ENCODE results near the gene GPC6.

GPC6 gene

DNA sequence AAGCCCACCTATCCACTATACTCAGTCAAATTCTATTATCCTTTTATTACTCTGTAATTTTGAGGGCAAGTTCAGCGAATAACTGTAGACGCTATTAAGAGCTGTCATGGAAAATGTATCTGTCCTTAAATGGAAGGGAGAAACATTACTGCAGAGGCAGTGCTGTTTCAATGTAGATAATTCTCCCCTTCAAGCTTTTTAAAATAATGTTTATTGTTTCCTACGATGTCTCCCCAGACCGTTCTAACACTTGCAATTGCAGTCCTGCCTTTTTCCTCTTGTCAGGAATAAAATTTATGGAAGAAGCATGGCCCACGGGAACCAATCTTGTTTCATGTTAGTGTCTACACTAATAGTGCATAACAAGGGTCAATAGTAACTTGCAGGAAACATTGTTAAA, 159.5 kb downstream of the GPC6 start:
- no peak overlapping the region for H3K4me3 ChIP-seq (ENCODE audit: control insufficient read depth, low read depth, low read length)
- TF ChIP-seq, protein P1, sequence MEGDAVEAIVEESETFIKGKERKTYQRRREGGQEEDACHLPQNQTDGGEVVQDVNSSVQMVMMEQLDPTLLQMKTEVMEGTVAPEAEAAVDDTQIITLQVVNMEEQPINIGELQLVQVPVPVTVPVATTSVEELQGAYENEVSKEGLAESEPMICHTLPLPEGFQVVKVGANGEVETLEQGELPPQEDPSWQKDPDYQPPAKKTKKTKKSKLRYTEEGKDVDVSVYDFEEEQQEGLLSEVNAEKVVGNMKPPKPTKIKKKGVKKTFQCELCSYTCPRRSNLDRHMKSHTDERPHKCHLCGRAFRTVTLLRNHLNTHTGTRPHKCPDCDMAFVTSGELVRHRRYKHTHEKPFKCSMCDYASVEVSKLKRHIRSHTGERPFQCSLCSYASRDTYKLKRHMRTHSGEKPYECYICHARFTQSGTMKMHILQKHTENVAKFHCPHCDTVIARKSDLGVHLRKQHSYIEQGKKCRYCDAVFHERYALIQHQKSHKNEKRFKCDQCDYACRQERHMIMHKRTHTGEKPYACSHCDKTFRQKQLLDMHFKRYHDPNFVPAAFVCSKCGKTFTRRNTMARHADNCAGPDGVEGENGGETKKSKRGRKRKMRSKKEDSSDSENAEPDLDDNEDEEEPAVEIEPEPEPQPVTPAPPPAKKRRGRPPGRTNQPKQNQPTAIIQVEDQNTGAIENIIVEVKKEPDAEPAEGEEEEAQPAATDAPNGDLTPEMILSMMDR (IDR thresholded peaks at IDR 0.05; ENCODE audit: control insufficient read depth, insufficient read depth, low read depth, low read length, missing control alignments): no peak
- DNase-seq (ENCODE audit: low read depth): no peak

DNA sequence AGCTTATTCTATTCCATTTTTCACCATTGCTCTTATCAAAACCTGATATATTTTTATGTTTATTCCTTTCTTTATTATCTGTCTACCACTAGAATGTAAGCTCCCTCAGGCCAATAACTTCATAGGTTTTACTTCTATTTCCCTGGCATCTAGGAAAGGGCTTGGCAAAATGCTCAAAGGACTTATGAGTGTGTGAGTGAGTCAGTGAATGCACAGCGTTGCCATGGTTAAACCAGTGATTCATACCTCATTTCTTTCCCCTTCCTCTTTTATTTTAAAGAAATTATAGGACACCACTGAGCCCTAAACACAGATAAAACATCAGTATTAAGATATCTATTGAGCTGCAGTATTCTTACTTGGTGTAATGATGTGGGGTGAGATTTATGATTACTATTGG, 162.1 kb downstream of the GPC6 start:
- DNase-seq (ENCODE audit: low read depth): no peak
- TF ChIP-seq, protein P1 (IDR thresholded peaks at IDR 0.05; ENCODE audit: control insufficient read depth, insufficient read depth, low read depth, low read length, missing control alignments): no peak

DNA sequence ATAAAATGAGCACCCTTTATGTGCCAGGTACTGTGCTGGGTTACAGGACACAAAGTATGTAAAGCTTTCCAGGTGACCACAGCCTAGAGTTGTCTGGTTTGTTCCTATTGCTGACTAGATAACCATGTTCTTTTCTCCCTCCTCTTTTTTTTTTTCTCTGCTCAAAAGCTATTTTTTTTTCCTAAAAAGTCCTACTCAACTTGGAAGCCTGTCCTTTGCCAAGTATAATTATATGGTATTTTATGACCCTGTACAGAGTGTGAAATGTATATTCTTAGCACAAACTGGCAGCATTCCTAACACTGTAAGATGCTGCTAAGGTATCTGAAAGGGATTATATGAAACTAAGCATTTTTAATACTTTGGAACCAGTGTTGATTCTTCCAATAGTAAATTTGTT, 171.0 kb downstream of the GPC6 start:
- H3K4me3 ChIP-seq (ENCODE audit: control insufficient read depth, low read depth, low read length): no peak overlapping the region
- no peak for DNase-seq (ENCODE audit: low read depth)
- TF ChIP-seq, protein P1 (IDR thresholded peaks at IDR 0.05; ENCODE audit: control insufficient read depth, insufficient read depth, low read depth, low read length, missing control alignments): no peak

More for the DNA sequence above, 162.1 kb downstream of the GPC6 start:
- H3K4me3 ChIP-seq (ENCODE audit: control insufficient read depth, low read depth, low read length): no peak overlapping the region

DNA sequence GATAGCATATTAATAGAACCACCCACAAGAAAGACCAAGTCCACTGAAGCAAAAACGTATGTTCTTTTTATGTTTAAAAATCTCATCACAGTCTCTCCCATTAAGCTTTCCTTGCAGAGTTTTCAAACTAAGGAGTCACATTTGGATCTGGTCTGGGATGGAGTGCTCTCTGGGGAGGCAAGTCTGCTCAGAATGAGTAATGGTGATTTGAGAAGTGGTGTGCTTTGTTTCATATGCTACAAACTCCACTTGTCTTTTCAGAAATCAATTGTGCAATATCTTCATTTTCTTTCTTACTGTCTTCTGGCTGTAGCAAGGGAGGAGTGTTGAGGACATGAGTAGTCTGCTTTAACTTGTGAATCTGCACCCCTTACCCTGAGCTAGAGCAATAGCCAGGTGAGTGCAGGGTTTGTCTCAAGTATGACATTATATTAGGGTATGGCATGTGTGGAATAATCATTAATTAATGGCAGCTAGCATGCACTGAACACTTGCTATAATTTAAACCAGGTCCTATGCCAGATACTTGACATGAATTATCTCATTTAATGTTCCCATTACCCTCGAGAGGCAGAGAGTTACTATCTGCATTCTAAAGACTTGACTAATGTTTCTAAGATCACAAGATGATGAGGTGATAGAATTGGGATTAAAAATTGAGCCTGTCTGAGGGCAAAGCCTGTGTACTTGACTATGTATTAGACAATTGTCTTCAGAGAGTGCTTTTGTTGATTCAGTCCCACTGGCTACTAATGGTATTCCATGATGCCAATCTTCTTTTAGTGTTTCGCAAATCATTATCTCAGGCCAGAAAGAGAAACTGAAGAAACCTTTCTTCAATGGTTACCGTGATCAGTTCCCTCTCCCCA, 171.8 kb downstream of the GPC6 start:
- no peak for DNase-seq (ENCODE audit: low read depth)
- H3K4me3 ChIP-seq (ENCODE audit: control insufficient read depth, low read depth, low read length): no peak overlapping the region
- TF ChIP-seq, protein P1 (IDR thresholded peaks at IDR 0.05; ENCODE audit: control insufficient read depth, insufficient read depth, low read depth, low read length, missing control alignments): no peak

DNA sequence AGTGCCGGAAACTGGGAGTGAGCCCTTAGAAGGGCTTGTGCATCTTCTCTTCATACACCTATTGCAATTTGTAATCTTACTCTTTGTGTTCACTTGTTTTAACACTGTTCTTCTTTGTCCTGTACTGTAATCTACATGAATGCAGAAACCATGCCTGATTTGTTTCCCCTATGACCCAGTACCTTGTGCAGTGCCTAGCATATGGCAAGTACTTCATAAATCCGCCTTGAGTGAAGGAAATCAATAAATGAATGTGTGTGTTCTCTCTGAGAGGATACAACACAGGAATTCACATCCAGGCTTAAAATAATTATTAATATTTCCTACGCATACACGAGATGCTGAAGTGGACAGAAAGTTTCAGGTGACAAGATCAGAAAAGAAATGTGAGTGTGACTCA, 172.6 kb downstream of the GPC6 start:
- no peak for DNase-seq (ENCODE audit: low read depth)
- H3K4me3 ChIP-seq (ENCODE audit: control insufficient read depth, low read depth, low read length): no peak overlapping the region
- TF ChIP-seq, protein P1 (IDR thresholded peaks at IDR 0.05; ENCODE audit: control insufficient read depth, insufficient read depth, low read depth, low read length, missing control alignments): no peak

DNA sequence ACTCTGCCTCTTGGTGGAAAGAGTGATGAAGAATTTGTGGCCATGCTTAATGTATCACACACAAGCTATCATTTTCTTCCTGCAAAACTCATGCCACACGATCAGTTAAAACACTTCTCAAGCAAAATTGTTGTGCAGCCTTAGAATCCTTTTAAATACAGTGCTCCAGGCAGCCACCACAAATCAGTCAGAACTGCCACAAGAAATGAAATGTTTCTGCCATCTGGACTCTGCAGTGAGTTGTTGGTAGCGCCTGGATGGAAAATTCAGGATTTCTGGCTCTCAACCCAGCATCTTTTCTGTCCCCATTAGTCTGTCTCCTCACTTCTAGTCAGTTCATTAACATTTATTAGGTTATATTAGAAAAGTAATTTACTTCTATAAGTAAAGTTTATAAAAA, 179.5 kb downstream of the GPC6 start:
- DNase-seq (ENCODE audit: low read depth): no peak
- TF ChIP-seq, protein P1 (IDR thresholded peaks at IDR 0.05; ENCODE audit: control insufficient read depth, insufficient read depth, low read depth, low read length, missing control alignments): no peak
- H3K4me3 ChIP-seq (ENCODE audit: control insufficient read depth, low read depth, low read length): no peak overlapping the region
